GM12865 (cell line): ENCODE measurements around the gene SORBS1.

Experiments
- DNase-seq: peaks from one replicate; pipeline ENCODE4 v3.0.0; 2010; ENCODE audit warnings: low read depth
- H3K4me3 ChIP-seq: 2 replicates; pipeline ENCODE4 v1.5.1; 2011; ENCODE audit warnings: mild to moderate bottlenecking, low read depth, low read length, control low read depth
- CTCF ChIP-seq: IDR thresholded peaks from 2 replicates; pipeline ENCODE4 v1.5.1; 2011; ENCODE audit warnings: low read length, control low read depth, low read depth, inconsistent platforms; ENCODE audit not compliant: insufficient read depth; ENCODE audit errors: missing control alignments

SORBS1 gene

GRCh38 chr10:95459446-95460045 lies 101.6 kb downstream of the SORBS1 start:
- H3K4me3 ChIP-seq, result no peak overlapping the region
- no peak for TF ChIP-seq CTCF
- DNase-seq, result no peak

- DNase-seq, result no peak
- TF ChIP-seq CTCF, result no peak
- no peak overlapping the region for H3K4me3 ChIP-seq
Observed at GRCh38 chr10:95458871-95459270, 102.3 kb downstream of the SORBS1 start.

- DNase-seq, result no peak
- H3K4me3 ChIP-seq, result no peak overlapping the region
- TF ChIP-seq CTCF, result no peak
Observed at GRCh38 chr10:95458014-95458413, 103.2 kb downstream of the SORBS1 start.

DNA sequence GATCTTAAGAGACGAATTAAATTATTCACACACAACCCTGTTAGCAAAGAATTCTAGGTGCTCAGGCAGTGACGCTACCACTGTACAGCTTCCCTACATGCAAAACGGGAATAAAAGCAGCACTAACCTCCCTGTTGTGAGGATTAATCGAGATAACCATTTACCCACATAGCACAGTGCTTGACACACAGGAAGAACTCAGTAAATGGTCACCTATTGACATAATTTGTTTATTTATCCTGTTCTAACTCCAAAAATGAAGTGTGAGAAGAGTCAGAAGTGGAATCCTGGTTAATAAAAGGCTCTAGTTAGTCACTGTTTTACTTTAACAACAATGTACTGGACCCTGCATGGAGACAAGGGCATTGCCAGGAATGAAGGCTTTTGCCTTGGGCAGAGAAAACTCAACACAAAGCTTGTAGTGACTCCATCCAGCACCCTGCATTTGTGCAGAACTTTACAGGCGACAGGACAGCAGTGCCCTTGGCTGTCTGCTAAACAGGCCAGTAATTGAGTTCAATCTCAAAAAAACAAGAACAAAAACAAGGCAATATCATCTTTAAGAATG lies 103.8 kb downstream of the SORBS1 start:
- no peak for DNase-seq
- no peak for TF ChIP-seq CTCF
- H3K4me3 ChIP-seq, result no peak overlapping the region

GRCh38 chr10:95456516-95456915 lies 104.7 kb downstream of the SORBS1 start:
- no peak for TF ChIP-seq CTCF
- H3K4me3 ChIP-seq, result no peak overlapping the region
- DNase-seq, result no peak

DNA sequence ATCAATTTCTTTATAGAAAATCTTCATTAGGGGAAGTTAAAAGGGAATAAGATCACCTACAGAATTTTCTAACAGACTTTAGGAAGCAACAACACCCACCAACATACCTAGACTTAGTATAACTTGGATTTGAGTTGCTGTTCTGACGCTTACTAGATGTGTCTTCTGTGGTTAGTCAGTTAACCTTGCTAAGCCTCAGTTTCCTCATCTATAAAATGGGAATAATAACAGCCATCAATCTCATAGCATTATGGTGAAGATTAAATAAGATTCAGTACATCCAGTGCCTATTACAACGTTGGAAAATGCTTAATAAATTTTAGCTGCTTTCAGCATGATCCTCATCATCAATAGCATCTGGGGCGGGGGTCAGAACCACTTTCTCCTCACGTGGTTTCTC lies 106.2 kb downstream of the SORBS1 start:
- no peak for TF ChIP-seq CTCF
- DNase-seq, result no peak
- H3K4me3 ChIP-seq, result no peak overlapping the region

- no peak for TF ChIP-seq CTCF
- H3K4me3 ChIP-seq, result no peak overlapping the region
- DNase-seq, result no peak
Observed at GRCh38 chr10:95454356-95454755, 106.8 kb downstream of the SORBS1 start.
